Activated CD8-positive, alpha-beta memory T cell treated with anti-CD3 and anti-CD28 coated beads, Interleukin-2, amount 50 U/mL, for 24 hours (primary cell): ENCODE data around the gene EMC8.
"Not testable (repeated sequence)": the region's sequence is repeated elsewhere in the genome, so short reads cannot be mapped to it uniquely, and the experiment has no call there.

ENCODE experiments used
- DNase-seq: peaks from one replicate; pipeline ENCODE4 v3.0.0-alpha.2; 2020; ENCODE audit errors: extremely low read depth

Gene EMC8

GRCh38 chr16:85799497-85800320 lies at the start of gene EMC8, which contains the start of gene COX4I1:
Gene EMC8 (minus strand): TSS chr16:85799544. CDS start chr16:85799295, 249 bp downstream.
Gene COX4I1 (plus strand): TSS chr16:85799695. CDS start chr16:85801206, 1,511 bp downstream.
- peak; percentile 85 for DNase-seq

- DNase-seq: no peak
Observed at GRCh38 chr16:85848986-85849385, 49.6 kb upstream of the EMC8 start.

GRCh38 chr16:85847681-85848601 lies 48.6 kb upstream of the EMC8 start:
- no peak for DNase-seq

GRCh38 chr16:85847036-85847435 lies 47.7 kb upstream of the EMC8 start:
- DNase-seq: no peak

GRCh38 chr16:85846461-85846860 lies 47.1 kb upstream of the EMC8 start:
- no peak for DNase-seq

GRCh38 chr16:85845266-85845665 lies 45.9 kb upstream of the EMC8 start:
- no peak for DNase-seq

GRCh38 chr16:85844786-85845185 lies 45.4 kb upstream of the EMC8 start:
- DNase-seq: no peak

- DNase-seq: no peak
Observed at GRCh38 chr16:85844169-85844481, 44.8 kb upstream of the EMC8 start.

GRCh38 chr16:85843471-85844168 lies 44.3 kb upstream of the EMC8 start:
- DNase-seq: no peak

GRCh38 chr16:85842848-85843247 lies 43.5 kb upstream of the EMC8 start:
- no peak for DNase-seq

- DNase-seq: no peak
Observed at GRCh38 chr16:85842435-85842834, 43.1 kb upstream of the EMC8 start.

- DNase-seq: no peak
Observed at GRCh38 chr16:85840801-85841200, 41.5 kb upstream of the EMC8 start.

GRCh38 chr16:85840395-85840794 lies 41.1 kb upstream of the EMC8 start:
- no peak for DNase-seq

- DNase-seq: no peak
Observed at GRCh38 chr16:85839681-85840240, 40.4 kb upstream of the EMC8 start.

- DNase-seq: no peak
Observed at GRCh38 chr16:85838876-85839585, 39.7 kb upstream of the EMC8 start.

GRCh38 chr16:85838381-85838780 lies 39.0 kb upstream of the EMC8 start:
- no peak for DNase-seq

GRCh38 chr16:85837654-85838053 lies 38.3 kb upstream of the EMC8 start:
- not testable (repeated sequence) for DNase-seq

GRCh38 chr16:85836706-85837582 lies 37.6 kb upstream of the EMC8 start:
- no peak for DNase-seq

GRCh38 chr16:85835956-85836705 lies 36.8 kb upstream of the EMC8 start:
- no peak for DNase-seq
